Neuron (in vitro differentiated cells): ENCODE data around the gene PLXNA1.

ENCODE experiments used
- H2AFZ ChIP-seq: one replicate; pipeline ENCODE4 v1.6.1; 2013; ENCODE audit warnings: low read depth, mild to moderate bottlenecking, inconsistent platforms, low read length, moderate library complexity
- H3K27me3 ChIP-seq: one replicate; pipeline ENCODE4 v1.6.1; 2013; ENCODE audit warnings: low read length; ENCODE audit not compliant: insufficient read depth
- H3K36me3 ChIP-seq: one replicate; pipeline ENCODE4 v1.6.1; 2013; ENCODE audit warnings: low read length; ENCODE audit not compliant: insufficient read depth
- H3K4me1 ChIP-seq: one replicate; pipeline ENCODE4 v1.6.1; 2013; ENCODE audit warnings: low read length; ENCODE audit not compliant: insufficient read depth
- H3K4me3 ChIP-seq: 2 replicates; pipeline ENCODE4 v1.5.1; 2013; ENCODE audit warnings: mild to moderate bottlenecking, low read length, moderate library complexity
- H3K9me3 ChIP-seq: one replicate; pipeline ENCODE4 v1.6.1; 2013; ENCODE audit warnings: low read length

Gene PLXNA1

GRCh38 chr3:126957776-126958637 is 24.9 kb upstream of the PLXNA1 start:
- Histone ChIP-seq H3K27me3 (no peaks in the 10 kb centered on the region), H2AFZ (no peak overlapping the region), H3K4me3 (no peak overlapping the region), H3K36me3 (no peaks in the 10 kb centered on the region), H3K4me1 (peaks cover 17% of the 10 kb centered on the region), H3K9me3 (no peaks in the 10 kb centered on the region)

- Histone ChIP-seq H3K36me3 (no peaks in the 10 kb centered on the region), H3K9me3 (no peaks in the 10 kb centered on the region), H2AFZ (no peak overlapping the region), H3K4me3 (no peak overlapping the region), H3K27me3 (no peaks in the 10 kb centered on the region), H3K4me1 (peaks cover 17% of the 10 kb centered on the region)
Observed at GRCh38 chr3:126958638-126959085, 24.3 kb upstream of the PLXNA1 start.

GRCh38 chr3:126959136-126959920 is 23.6 kb upstream of the PLXNA1 start:
- H3K4me1 ChIP-seq: peaks cover 17% of the 10 kb centered on the region

GRCh38 chr3:126959921-126960603 is 22.9 kb upstream of the PLXNA1 start:
- H3K4me3 ChIP-seq: no peak overlapping the region
- H3K9me3 ChIP-seq: no peaks in the 10 kb centered on the region
- H2AFZ ChIP-seq: no peak overlapping the region
- no peaks in the 10 kb centered on the region for H3K27me3 ChIP-seq
- no peaks in the 10 kb centered on the region for H3K36me3 ChIP-seq
- peaks cover 17% of the 10 kb centered on the region for H3K4me1 ChIP-seq

More at GRCh38 chr3:126959136-126959920, 23.6 kb upstream of the PLXNA1 start:
- H3K27me3 ChIP-seq: no peaks in the 10 kb centered on the region
- no peaks in the 10 kb centered on the region for H3K36me3 ChIP-seq
- H2AFZ ChIP-seq: no peak overlapping the region
- H3K4me3 ChIP-seq: no peak overlapping the region
- no peaks in the 10 kb centered on the region for H3K9me3 ChIP-seq

GRCh38 chr3:126960604-126960995 is 22.3 kb upstream of the PLXNA1 start:
- Histone ChIP-seq H2AFZ (no peak overlapping the region), H3K4me1 (peaks cover 17% of the 10 kb centered on the region), H3K9me3 (no peaks in the 10 kb centered on the region), H3K27me3 (no peaks in the 10 kb centered on the region), H3K4me3 (no peak overlapping the region), H3K36me3 (no peaks in the 10 kb centered on the region)

- Histone ChIP-seq H3K4me3 (no peak overlapping the region), H3K27me3 (no peaks in the 10 kb centered on the region), H3K9me3 (no peaks in the 10 kb centered on the region), H3K36me3 (no peaks in the 10 kb centered on the region), H2AFZ (no peak overlapping the region), H3K4me1 (peaks cover 17% of the 10 kb centered on the region)
Observed at GRCh38 chr3:126961191-126961790, 21.6 kb upstream of the PLXNA1 start.

GRCh38 chr3:126961791-126962461 is 21.0 kb upstream of the PLXNA1 start:
- H2AFZ ChIP-seq: no peak overlapping the region
- H3K27me3 ChIP-seq: no peaks in the 10 kb centered on the region
- no peaks in the 10 kb centered on the region for H3K9me3 ChIP-seq
- H3K4me1 ChIP-seq: peaks cover 17% of the 10 kb centered on the region
- no peaks in the 10 kb centered on the region for H3K36me3 ChIP-seq
- H3K4me3 ChIP-seq: no peak overlapping the region

GRCh38 chr3:126962756-126963155 is 20.2 kb upstream of the PLXNA1 start:
- peaks cover 17% of the 10 kb centered on the region for H3K4me1 ChIP-seq
- no peaks in the 10 kb centered on the region for H3K27me3 ChIP-seq
- H2AFZ ChIP-seq: no peak overlapping the region
- H3K9me3 ChIP-seq: no peaks in the 10 kb centered on the region
- H3K36me3 ChIP-seq: no peaks in the 10 kb centered on the region
- H3K4me3 ChIP-seq: no peak overlapping the region

GRCh38 chr3:126963261-126964190 is 19.4 kb upstream of the PLXNA1 start:
- no peak overlapping the region for H3K4me3 ChIP-seq
- H3K4me1 ChIP-seq: peaks cover 20% of the 10 kb centered on the region
- no peaks in the 10 kb centered on the region for H3K9me3 ChIP-seq
- no peaks in the 10 kb centered on the region for H3K27me3 ChIP-seq
- no peak overlapping the region for H2AFZ ChIP-seq
- no peaks in the 10 kb centered on the region for H3K36me3 ChIP-seq

- H3K36me3 ChIP-seq: no peaks in the 10 kb centered on the region
- no peak overlapping the region for H3K4me3 ChIP-seq
- H3K27me3 ChIP-seq: no peaks in the 10 kb centered on the region
- peaks cover 21% of the 10 kb centered on the region for H3K4me1 ChIP-seq
- no peaks in the 10 kb centered on the region for H3K9me3 ChIP-seq
- H2AFZ ChIP-seq: no peak overlapping the region
Observed at GRCh38 chr3:126964261-126964660, 18.7 kb upstream of the PLXNA1 start.

GRCh38 chr3:126964950-126965349 is 18.0 kb upstream of the PLXNA1 start:
- no peaks in the 10 kb centered on the region for H3K36me3 ChIP-seq
- H3K9me3 ChIP-seq: no peaks in the 10 kb centered on the region
- peaks cover 18% of the 10 kb centered on the region for H3K4me1 ChIP-seq
- no peak overlapping the region for H2AFZ ChIP-seq
- no peak overlapping the region for H3K4me3 ChIP-seq
- H3K27me3 ChIP-seq: no peaks in the 10 kb centered on the region
